Raji (cell line): ENCODE measurements around the gene YIF1B.

Source experiments
- POLR2A ChIP-seq: IDR thresholded peaks from 2 replicates; pipeline ENCODE4 v1.6.1; 2011; ENCODE audit warnings: low read depth, low read length, control low read depth; ENCODE audit not compliant: insufficient read depth

Gene YIF1B

DNA sequence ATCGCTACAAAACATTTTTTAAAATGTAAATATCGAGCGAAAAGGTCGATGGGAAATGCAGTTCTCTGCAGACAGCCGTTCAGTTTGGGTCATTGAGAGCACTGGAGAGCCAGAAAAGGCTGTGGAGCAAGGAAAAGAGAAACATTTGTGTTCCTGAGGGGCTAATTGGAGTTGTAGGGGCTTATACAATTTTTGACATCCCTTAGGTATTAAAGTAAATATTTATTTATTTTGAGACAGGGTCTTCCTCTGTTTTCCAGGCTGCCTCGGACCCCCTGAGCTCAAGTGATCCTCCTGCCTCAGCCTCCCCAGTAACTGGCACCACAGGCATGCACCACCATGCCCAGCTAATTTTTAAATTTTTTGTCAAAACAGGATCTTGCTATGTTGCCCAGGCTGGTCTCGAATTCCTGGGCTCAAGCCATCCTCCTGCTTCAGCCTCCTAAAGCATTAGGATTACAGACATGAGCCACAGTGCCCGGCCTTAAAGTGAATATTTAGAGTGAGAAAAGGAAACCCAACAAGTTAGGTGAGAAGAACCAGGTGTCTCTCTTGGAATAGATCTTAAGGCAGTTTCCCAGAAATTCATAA is 825 bp upstream of the YIF1B start:
- TF ChIP-seq POLR2A = no peak; the same call in 1 of the 2 replicates

DNA sequence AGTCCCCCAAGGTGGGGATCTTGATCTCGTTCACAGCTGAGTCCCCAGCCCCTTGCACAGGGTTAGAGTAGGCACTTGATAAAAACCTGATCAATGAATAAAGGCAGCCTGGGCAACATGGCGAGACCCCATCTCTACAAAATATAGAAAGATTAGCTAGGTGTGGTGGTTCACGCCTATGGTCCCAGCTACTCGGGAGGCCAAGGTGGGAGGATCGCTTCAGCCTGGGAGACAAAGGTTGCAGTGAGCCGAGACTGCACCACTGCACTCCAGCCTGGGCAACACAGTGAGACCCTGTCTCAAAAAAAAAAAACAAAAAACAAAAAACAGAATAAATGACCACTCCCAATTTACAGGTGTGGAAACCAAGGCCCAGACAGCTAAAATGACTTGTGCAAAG is 4.8 kb downstream of the YIF1B start:
- no peak for TF ChIP-seq POLR2A

DNA sequence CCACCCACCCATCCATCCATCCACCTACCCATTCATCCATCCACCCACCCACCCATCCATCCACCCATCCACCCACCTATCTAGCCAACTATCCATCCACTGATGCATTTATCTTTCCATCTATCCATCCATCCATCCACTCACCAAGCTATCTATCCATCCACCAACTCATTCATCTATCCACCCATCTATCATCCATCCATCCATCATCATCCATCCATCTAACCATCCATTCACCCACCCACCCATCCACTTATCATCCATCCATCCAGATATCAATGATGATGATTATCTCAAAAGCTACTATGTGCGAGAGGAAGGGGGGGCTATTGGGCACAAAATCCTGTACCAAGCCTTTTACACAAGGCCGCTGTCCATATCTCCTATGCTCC is 5.5 kb downstream of the YIF1B start:
- TF ChIP-seq POLR2A = no peak

DNA sequence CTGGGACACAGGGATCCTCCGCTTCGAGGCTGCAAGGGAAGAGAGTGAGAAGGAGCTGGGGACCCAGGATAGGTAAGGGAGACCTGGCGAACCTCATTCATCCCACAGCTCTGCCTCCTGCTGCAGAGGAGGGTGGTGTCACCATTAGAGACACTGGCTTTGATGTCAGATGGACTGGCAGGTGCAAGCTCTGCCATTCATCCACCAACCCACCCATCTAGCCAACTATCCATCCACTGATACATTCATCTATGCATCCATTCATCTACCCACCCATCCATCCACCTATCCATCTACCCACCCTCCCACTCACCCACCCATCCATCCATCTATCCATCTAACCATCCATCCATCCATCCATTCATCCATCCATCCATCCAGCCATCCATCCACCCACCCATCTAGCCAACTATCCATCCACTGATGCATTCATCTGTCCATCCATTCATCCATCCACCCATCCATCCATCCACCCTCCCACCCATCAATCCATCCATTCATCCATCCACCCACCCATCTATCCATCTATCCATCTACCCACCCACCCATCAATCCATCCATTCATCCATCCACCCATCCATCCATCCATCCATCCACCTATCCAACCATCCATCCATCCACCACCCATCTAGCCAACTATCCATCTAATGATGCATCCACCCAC is 6.0 kb downstream of the YIF1B start:
- no peak for TF ChIP-seq POLR2A

DNA sequence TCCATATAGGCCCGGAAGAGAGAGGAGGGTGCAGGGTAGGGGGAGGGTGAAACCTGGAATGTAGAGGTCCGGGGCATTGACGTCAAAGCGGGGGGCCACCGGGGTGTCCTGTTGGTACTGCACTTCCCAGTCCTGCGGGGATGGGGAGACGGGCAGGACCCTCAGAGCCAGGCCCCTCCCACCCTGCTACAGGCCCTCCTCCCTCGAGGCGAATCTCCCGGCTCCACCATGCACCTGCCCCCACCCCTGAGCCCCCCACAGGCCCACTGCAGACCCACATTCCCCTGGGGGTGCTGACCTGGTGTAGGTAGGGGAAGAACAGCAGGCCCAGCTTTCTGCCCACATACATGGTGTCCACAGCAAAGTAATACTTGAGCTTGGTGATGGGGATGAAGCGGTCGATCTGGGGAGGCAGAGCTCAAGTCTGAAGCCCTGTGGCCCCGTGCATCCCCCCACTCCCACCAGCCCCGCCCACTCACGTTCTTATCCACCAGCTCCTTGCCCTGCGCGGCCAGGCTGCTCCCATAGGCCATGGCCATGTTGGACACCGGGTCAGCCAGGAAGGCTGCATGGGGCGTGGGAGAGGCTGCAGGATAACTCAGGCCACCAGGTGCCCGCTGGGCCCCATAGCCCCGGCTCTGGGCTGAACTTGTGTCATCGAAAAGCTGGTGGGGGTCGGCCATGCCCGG is 6.7 kb downstream of the YIF1B start:
- TF ChIP-seq POLR2A = no peak

DNA sequence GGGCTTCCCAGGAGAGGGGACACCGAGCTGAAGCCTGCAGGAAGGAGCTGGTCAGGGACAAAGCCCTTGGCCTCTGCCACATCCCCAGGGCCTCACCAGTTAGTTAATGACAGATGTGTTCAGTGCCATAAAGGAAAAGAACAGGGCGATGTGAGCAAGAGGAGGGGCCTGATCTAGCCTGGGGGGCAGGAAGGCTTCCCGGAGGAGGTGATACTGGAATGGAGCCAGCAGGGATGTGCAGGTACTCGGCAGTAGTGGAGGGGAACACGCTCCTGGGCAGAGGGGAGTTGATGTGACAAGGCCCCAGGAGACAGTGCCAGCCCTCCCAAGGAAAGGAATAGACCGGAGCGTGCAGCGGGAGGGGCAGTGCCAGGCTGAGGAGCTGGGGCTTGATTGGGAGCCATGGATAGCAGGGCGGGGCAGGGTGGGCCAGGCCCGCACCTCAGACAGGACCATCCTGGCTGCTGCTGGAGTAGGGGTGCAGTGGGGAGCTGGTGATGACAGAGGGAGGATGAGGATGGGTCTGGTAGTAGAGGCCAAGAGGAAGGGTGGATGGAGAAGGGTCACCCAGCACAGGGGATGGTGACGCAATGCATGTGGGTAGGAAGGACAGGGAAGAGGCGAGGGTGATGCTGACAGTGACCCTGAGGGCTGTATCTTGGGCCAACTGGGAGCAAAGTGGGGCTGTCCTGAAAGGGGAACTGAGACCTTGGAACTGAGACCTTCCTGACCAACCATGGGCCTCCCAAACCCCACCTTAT is 7.6 kb downstream of the YIF1B start:
- no peak for TF ChIP-seq POLR2A

DNA sequence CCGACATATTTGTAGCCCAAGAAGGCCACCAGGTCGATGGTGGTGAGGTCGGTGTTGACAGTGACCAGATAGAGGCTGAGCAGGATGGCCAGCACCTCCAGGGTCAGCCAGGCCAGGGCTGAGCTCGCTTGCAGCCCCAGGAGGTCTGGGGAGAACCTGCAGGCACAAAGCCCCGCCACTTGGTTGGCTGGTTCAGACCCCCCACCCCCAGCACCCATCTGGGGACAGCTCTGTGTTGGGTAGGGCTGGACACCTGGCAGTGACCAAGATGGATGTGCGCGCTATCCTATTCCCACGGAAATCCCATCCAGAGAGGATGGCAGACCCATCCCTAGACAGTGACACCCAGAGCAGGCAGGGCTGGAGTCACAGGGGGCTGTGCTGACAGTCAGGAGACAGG is 8.2 kb downstream of the YIF1B start:
- no peak for TF ChIP-seq POLR2A

DNA sequence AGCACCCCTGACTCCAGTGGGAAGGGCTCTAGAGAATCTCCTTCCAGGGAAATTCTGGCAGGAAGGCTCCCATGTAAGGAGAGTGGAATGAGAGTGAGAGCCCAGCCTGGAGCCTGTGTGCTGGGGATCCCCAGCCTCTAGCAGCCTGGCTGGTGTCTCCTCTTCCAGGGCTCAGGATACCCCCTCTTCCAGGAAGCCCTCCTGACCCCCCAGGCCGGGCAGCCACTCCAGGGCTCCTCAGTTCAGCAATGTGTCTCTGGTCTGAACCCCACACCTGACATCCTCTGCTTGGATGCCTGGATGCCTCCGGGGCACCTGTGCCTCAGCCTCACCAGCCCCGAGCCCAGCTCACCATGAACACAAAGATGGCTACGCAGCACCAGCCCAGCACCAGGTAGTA is 8.7 kb downstream of the YIF1B start:
- no peak for TF ChIP-seq POLR2A

DNA sequence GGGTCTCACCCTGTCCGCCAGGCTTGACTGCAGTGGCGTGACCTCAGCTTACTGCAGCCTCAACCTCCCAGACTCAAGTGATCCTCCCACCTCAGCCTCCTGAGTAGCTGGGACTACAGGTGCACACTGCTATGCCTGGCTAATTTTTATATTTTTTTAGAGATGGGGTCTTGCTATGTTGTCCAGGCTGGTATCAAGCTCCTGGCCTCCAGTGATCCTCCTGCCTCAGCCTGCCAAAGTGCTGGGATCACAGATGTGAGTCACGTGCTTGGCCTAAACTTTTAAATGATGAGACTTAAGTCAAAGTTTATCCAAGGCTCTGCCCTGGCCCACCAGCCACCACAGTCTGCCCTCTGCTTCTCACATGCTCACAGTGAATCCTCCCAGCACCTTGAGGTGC is 9.5 kb downstream of the YIF1B start:
- no peak for TF ChIP-seq POLR2A

DNA sequence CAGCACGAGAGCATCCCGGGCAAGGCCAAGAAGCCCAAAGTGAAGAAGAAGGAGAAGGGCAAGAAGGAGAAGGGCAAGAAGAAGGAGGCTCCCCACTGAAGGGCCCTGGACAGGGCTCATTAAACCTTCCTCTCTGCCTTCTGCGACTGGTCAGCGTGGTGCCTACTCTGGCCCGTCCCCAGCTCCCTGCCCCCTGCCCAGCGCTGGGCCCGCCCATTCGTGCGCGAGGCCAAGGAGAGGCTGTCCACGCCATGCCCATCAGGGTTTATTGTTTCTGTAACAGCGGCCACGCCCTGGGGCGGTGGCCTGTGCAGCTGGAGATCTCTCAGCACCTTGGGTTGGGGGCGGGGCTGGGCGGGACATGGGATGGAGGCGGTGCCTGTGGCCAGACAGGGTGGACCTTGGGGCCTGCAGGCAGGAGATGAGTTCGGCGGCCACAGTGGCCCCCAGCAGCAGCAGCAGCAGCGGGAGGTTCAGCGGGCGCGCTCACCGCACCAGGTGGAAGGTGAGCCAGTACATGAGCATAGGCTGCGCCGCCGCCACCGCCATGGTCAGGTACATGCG is 10.8 kb downstream of the YIF1B start:
- TF ChIP-seq POLR2A = no peak

DNA sequence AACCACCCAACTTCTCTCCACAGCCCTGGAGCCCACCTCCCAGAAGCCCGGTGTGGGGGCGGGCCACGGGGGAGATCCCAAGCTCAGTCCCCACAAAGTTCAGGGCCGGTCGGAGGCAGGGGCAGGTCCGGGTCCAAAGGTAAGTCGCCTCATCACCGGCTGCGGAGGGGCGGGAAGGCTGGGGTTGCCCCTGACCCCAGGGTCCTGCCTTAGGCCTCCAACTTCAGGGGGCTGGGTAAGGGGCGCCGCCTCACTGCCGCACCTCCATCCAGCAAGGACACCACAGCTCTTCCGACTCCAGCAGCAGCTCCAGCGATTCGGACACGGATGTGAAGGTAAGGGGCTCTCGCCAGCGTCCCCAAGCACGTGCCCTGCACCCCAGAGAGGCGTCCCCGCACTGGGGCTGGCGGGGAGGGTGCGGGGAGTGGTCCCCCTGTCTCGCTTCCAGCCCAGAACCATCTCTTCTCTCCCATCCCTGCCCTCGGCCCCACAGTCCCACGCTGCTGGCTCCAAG is 11.3 kb downstream of the YIF1B start:
- no peak for TF ChIP-seq POLR2A

DNA sequence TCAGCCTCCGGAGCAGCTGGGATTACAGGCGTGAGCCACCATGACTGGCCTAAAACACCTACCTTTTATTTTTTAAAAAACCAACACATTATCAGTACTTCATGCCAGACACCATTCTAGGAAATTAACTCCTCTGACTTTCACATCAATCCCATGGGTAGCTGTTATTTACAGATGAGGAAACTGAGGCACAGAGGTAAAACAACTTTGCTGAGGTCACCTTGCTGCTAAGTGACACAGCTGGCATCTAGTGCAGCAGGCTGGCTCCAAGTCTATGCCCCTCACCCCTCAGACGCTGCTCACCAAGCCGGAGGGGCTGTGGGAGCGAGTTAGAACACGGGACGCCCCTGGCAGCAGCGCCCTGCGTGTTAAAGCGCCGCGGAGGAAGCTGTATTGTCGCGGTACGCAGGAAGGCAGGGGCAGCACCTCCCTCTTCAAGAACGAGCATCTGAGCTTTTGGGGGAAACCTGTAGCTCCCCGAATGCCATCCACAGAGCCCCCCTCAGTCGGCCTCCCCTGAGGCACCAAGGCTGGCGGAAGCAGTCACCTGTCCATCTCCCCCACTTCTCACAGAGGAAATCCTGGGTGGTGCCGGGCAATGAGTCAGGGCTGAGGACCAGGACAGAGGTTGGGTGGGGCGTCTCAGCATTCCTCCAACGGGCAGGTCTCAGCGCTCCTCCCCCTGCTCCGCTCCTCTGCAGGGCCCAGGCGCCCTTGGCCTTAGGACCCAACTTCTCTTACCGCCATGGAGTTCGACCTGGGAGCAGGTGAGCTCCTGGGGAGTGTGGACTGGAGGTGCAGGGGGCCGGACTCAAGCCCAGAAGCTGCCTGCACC is 12.0 kb downstream of the YIF1B start, which contains the start of gene C19orf33:
Gene C19orf33, plus strand, starts transcription at position 735 of the 835 bp plus-strand sequence. Its CDS starts 11 bp downstream, at position 746.
- TF ChIP-seq POLR2A = no peak

DNA sequence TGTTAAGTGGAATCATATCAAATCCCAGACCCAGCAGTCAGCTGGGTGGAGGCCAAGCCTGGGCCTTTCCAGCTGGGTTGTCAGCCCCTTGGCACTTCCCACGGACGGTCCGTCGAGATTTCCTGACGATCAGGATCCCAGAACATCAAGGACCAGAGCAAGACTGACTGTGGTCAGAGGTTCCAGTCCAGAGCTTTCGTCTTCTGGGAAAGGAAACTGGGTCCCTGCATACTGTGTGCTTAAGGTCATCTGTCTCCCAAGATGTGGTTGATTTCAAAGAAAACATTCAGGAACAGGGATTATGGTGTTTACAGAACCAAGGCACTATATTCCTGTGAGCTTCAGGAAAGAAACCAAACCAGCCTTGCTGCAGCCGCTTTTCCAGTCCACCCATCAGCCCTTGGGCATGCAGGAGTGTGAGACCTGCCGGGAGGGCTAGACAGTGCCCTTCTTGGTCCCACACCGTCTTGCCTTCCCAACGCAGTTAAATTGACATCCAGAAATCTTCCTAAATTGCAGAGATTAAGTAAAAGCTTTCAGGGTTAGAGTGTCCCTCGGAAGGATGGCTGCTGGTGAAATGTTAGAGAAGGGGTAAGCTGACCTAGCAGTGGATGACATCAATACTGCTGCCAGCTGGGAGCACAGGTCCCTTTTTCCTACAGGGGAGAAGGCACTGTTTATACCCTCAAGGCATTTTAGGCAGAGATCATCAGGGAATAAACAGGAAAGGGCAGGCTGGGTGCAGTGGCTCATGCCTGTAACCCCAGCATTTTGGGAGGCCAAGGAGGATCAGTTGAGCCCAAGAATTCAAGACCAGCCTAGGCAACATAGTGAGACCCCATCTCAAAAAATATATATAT is 16.7 kb downstream of the YIF1B start:
- no peak for TF ChIP-seq POLR2A

DNA sequence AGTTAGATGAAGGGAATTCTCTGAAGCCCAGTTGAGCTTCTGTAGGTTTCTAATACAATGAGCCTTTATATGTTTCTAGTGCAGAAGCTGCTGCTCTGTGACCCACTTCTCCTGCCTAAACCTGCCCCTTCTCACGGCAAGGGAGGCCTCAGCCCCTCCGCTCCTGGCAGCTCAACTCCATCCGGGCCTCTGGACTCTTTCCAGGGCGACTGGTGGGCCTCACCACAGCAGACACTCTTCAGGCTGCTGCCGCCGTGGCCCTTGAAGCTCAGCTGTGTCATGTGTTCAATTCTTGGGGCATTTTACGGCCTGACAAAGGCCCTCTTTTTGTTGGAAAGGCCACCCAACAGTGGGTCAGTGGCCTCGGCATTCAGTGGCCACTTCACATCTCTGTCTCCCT is 21.7 kb downstream of the YIF1B start:
- TF ChIP-seq POLR2A = no peak

DNA sequence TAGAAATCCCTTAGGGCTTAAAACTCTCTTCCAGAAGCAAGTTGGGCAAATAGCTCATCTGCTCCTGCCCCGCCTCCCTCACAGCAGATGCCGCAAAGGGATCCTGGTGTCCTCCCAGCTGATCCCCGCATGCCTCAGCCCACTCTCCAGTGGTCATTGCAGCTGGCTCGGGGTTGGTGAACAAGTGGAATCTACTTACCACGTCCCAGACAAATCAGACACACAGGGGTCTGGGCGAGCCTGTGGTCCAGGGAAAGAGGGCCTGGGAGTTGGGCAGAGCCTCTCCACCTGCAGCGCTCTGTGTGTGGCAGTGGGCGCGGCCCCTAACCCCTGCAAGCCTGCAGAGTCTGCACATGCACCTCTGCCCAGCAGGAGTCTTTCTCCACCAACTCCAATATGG is 22.5 kb downstream of the YIF1B start:
- TF ChIP-seq POLR2A = no peak
